DMS53 (cell line): Measurements from ENCODE around the gene CYP2A6.
"Not testable (repeated sequence)": the region's sequence is repeated elsewhere in the genome, so short reads cannot be mapped to it uniquely, and the experiment has no call there.

Experiments used
- DNase-seq: peaks from one replicate; lab custom pipeline; 2025; lab: John Stamatoyannopoulos, UW

Gene CYP2A6

GRCh38 chr19:40846722-40847121 lies 3.5 kb downstream of the CYP2A6 start:
- not testable (repeated sequence) for DNase-seq

DNA sequence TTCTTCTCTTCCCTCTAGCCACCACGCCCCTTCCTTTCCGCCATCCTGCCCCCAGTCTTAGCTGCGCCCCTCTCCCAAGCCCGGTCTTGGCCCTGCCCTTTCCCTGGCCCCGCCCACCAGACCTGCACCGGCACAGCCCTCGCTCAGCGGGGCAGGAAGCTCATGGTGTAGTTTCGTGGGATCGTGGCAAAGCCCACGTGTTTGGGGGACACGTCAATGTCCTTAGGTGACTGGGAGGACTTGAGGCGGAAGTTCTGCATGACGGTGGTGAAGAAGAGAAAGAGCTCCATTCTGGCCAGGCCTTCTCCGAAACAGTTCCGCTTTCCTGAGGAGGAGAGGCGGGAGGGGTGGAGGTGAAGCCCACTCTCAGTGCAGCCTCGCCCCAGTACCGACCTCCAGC lies 6.6 kb downstream of the CYP2A6 start:
- DNase-seq = not testable (repeated sequence)

- not testable (repeated sequence) for DNase-seq
Observed at GRCh38 chr19:40842997-40843652, 7.1 kb downstream of the CYP2A6 start.

DNA sequence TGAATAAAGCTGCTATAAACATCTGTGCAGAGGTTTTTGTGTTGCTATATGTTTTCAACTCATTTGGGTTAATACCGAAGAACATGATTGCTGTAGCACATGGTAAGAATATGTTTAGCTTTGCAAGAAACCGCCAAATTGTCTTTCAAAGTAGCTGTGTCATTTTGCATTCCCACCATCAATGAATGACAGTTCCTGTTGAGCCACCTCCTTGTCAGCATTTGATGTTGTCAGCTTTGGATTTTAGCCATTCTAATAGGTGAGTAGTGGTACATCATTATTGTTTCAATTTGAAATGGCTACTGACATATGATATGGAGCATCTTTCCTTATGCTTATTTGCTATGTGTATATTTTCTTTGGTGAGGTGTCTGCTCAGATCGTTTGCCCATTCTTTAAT lies 8.2 kb downstream of the CYP2A6 start:
- DNase-seq = not testable (repeated sequence)

DNA sequence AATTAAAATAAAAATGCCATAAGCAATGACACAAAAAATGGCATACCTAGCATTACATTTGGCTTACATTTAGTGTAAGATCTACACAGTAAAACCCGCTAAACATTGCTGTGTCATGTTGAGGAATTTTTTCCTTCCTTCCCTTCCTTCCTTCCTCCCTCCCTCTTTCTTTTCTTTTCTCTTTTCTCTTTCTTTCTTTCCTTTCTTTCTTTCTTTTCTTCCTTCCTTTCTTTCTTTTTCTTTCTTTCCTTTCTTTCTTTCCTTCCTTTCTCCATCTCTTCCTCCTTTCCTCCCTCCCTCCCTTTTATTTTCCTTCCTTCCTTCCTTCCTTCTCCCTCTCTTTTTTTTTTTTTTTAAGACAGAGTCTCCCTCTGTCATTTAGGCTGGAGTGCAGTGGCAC lies 11.8 kb downstream of the CYP2A6 start:
- not testable (repeated sequence) for DNase-seq

GRCh38 chr19:40836754-40837429 lies 13.4 kb downstream of the CYP2A6 start:
- no peak for DNase-seq

- DNase-seq = not testable (repeated sequence)
Observed at GRCh38 chr19:40833728-40834533, 16.3 kb downstream of the CYP2A6 start.

- DNase-seq = not testable (repeated sequence)
Observed at GRCh38 chr19:40832431-40832790, 17.8 kb downstream of the CYP2A6 start.

DNA sequence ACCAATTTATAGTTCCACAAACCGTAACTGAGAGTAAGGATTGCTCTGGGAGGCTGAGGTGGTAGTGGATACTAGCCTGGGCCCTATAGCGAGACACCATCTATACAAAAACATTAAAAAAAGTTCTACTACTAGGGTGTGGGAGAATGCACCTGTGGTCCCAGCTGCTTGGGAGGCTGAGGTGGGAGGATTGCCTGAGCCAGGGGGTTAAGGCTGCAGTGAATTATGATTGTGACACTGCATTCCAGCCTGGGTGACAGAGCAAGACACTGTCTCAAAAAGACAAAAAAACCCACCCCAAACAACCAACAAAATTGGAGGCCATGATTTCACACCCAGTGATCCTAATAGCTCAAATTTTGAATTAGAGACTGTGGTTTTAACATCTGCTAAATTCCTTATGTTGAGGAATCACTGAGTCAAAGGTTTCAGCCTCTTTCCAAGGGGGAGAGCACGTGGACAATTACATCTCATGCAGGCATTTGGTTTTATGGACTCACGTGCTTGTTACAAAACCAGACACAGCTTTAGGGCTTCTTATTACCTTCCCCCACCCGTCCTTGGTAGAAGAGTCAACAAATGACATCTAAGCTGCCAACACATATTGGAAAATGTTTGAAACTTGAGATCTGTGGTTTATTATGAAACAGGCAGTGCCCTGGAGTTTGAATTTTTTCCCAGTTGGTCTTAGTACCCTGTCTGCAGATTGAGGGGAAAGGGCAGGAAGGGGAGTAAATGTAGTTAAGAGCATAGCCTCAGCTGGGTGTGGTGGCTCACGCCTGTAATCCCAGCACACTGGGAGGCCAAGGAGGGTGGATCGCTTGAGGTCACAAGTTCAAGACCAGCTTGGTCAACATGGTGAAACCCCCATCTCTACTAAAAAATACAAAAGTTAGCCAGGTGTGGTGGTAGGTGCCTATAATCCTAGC lies 18.5 kb downstream of the CYP2A6 start:
- peak; percentile 20 for DNase-seq

- DNase-seq = not testable (repeated sequence)
Observed at GRCh38 chr19:40830741-40831140, 19.5 kb downstream of the CYP2A6 start.

GRCh38 chr19:40829205-40829604 lies 21.0 kb downstream of the CYP2A6 start:
- no peak for DNase-seq

GRCh38 chr19:40827386-40828247 lies 22.6 kb downstream of the CYP2A6 start:
- no peak for DNase-seq

DNA sequence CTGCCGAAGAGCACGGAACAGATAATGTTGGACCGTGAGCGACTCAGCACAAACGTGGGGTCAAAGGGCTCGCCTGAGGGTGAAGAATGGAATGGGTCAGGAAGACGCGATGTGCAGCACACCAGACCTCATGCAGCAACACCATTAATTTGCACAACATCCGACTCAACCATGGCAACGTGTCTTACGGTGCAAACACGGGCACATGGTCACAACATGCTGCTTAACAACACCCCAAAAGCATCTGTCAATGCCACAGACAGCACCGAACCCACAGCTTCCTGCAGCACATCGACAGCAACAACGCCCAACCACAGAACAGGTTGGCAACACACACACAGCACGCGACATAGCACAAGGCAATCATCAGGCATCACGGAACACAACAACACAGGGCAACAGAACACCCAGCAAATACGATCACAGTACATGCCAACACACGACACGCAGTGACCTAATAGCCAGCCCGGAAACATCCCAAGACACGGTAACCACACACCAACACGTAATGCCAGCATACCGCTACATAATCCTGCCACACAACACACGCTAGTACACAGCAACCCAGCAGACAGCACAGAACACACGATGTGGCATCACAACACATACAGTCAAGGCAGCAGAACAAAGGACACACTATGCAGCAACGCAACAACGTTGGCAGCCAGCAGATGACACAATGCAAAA lies 23.4 kb downstream of the CYP2A6 start:
- DNase-seq = not testable (repeated sequence)

DNA sequence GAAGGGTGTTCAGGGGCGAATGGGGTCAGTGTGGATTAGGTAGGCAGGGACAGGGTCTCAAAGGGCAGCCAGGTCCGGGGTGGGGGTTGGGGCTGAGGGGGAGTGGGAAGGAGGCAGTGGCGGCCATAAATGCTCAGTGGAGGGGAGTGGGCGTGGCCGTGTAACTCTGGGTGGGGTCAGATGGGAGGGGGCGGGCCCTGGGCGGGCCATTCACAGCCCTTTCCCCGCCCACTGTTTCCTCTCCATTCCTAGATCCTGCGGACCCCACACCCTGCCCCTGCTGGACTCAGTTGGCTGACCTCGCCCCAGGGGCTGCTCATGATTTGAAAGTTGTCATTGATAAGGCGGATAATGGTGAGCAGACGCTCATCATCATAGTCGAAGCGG lies 23.9 kb downstream of the CYP2A6 start:
- DNase-seq = not testable (repeated sequence)

- not testable (repeated sequence) for DNase-seq
Observed at GRCh38 chr19:40825460-40826095, 24.7 kb downstream of the CYP2A6 start.

DNA sequence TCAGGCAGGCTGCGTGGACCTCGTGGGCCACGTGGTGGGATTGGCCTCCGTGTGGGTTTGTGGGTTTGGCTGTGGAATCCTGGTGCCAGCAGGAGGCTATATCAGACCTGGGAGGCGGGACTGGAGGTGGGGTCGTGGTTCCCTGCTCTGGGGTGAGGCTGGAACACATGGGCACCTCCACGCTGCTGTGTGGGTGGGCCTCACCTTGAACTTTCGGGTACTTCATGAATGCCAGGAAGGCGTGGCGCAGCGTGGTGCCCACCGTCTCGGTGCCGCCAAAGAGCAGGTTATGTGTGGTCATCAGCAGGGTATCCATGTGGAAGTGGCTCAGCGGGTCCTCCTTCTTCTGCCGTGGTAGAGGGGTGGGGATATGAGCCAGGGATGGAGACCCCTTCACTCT lies 25.3 kb downstream of the CYP2A6 start:
- DNase-seq = not testable (repeated sequence)

- not testable (repeated sequence) for DNase-seq
Observed at GRCh38 chr19:40822704-40823553, 27.3 kb downstream of the CYP2A6 start.

DNA sequence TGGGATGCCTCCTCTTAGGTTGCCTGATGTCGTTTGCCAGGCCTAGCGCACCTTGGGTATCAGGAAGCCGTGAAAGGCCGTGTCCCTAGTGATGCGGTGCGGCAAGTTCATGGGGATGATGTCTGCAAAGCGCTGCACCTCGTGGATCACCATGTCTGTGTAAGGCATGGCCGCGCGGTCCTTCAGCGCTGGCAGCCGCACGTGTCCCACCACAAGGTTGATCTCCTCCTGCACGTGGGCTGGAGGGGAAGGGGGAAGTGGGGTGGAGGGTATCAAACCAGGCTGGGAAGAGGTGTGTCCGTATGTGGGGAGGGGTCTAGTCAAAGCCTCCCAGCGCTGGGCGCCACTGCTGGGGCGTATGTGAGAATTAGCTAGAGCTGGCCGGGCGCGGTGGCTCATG lies 28.1 kb downstream of the CYP2A6 start:
- DNase-seq = no peak
